H1 (cell line): Measurements from ENCODE around the gene CERKL. TPM values are rescaled to one million over a fixed set of nuclear protein-coding genes. Genes with fewer than 3 reads are reported as not detected.

Source experiments
- CTCF ChIA-PET: fragments of 300-600 bp; sonication (Branson Sonifier 250); formaldehyde crosslinking; loops from one replicate; lab custom pipeline; 2021; ENCODE audit not compliant: partially characterized antibody; lab: Charles Lee
- POLR2A ChIA-PET: fragments of 300-600 bp; sonication (Branson Sonifier 250); formaldehyde crosslinking; loops from one replicate; lab custom pipeline; 2021; ENCODE audit warnings: inconsistent platforms; ENCODE audit not compliant: partially characterized antibody; lab: Charles Lee
- DNase-seq, 2 experiments: peaks; one replicate each; pipeline versions ENCODE4 v3.0.0 to v3.0.0-alpha.2; 2010 to 2022; ENCODE audit warnings: low spot score in 2 of 2, low read depth in 1 of 2, mixed read lengths in 1 of 2
- FAIRE-seq: peaks from 2 replicates; lab custom pipeline; 2011; peaks lifted over from hg19 to GRCh38; lab: Jason Lieb, UNC
- H2AFZ ChIP-seq: 2 replicates; pipeline ENCODE4 v1.8.1; 2012; ENCODE audit warnings: low read length, inconsistent platforms
- H2AK5ac ChIP-seq: 2 replicates; pipeline ENCODE4 v1.6.1; 2013; ENCODE audit warnings: low read depth, low read length
- H2BK120ac ChIP-seq: replicated peaks from 2 replicates; pipeline ENCODE3; 2013; ENCODE audit warnings: low read depth, low read length, inconsistent platforms
- H2BK12ac ChIP-seq: 2 replicates; pipeline ENCODE4 v1.6.1; 2013; ENCODE audit warnings: low read depth, low read length
- H2BK15ac ChIP-seq: 2 replicates; pipeline ENCODE4 v1.6.1; 2013; ENCODE audit warnings: low read length
- H2BK20ac ChIP-seq: 2 replicates; pipeline ENCODE4 v1.6.1; 2013; ENCODE audit warnings: low read length
- H2BK5ac ChIP-seq: 2 replicates; pipeline ENCODE4 v1.6.1; 2013; ENCODE audit warnings: low read depth, low read length
- H3K14ac ChIP-seq: 2 replicates; pipeline ENCODE4 v1.6.1; 2013; ENCODE audit warnings: inconsistent platforms; ENCODE audit not compliant: insufficient read length
- H3K18ac ChIP-seq: 2 replicates; pipeline ENCODE4 v1.6.1; 2013; ENCODE audit warnings: low read length; ENCODE audit errors: extremely low read depth
- H3K23ac ChIP-seq: 2 replicates; pipeline ENCODE4 v1.6.1; 2013; ENCODE audit warnings: inconsistent platforms; ENCODE audit not compliant: insufficient read length
- H3K23me2 ChIP-seq: 2 replicates; pipeline ENCODE4 v1.6.1; 2013; ENCODE audit warnings: low read depth, low read length
- H3K27ac ChIP-seq: 2 replicates; pipeline ENCODE4 v1.6.1; 2011; ENCODE audit warnings: low read depth, low read length, inconsistent platforms
- H3K27me3 ChIP-seq, 4 experiments: replicated peaks in 1 of 4; 1 replicate in 1 of 4; 2 replicates in 3 of 4; pipeline versions ENCODE4 v1.6.1 to v1.8.1; 2011 to 2013; ENCODE audit warnings: low read length in 3 of 4, mild to moderate bottlenecking in 3 of 4, inconsistent platforms in 2 of 4, mixed read lengths in 2 of 4, moderate library complexity in 1 of 4; ENCODE audit not compliant: control insufficient read depth in 3 of 4, insufficient read depth in 3 of 4; ENCODE audit errors: extremely low read depth in 1 of 4
- H3K36me3 ChIP-seq, 4 experiments: 2 replicates each; pipeline versions ENCODE4 v1.6.1 to v1.8.1; 2011 to 2013; ENCODE audit warnings: mild to moderate bottlenecking in 4 of 4, low read length in 3 of 4, moderate library complexity in 2 of 4, control low read depth in 1 of 4, inconsistent platforms in 1 of 4; ENCODE audit not compliant: insufficient read depth in 4 of 4, control insufficient read depth in 2 of 4
- H3K4ac ChIP-seq: replicated peaks from 2 replicates; pipeline ENCODE3; 2013; ENCODE audit warnings: low read length, low read depth, mixed read lengths, inconsistent platforms; ENCODE audit not compliant: insufficient read length
- H3K4me1 ChIP-seq, 4 experiments: replicated peaks in 1 of 4; 1 replicate in 1 of 4; 2 replicates in 3 of 4; pipeline versions ENCODE4 v1.6.1 to v1.8.1; 2011 to 2013; ENCODE audit warnings: low read length in 3 of 4, inconsistent platforms in 2 of 4, mixed read lengths in 1 of 4; ENCODE audit not compliant: insufficient read depth in 4 of 4, control insufficient read depth in 3 of 4
- H3K4me2 ChIP-seq, 2 experiments: 2 replicates each; pipeline versions ENCODE4 v1.6.1 to v1.8.1; 2011 to 2013; ENCODE audit warnings: low read depth in 2 of 2, low read length in 2 of 2, control low read depth in 1 of 2, inconsistent platforms in 1 of 2, mild to moderate bottlenecking in 1 of 2; ENCODE audit not compliant: insufficient read depth in 1 of 2
- H3K4me3 ChIP-seq, 4 experiments: fragments of 200-600, 300-600 bp in 1 of 4; sonication (generic), shearing (Covaris generic), sonication (Bioruptor Twin) in 1 of 4; 2 replicates each; pipeline versions ENCODE4 v1.5.1 to v1.8.1; 2011 to 2016; ENCODE audit warnings: low read length in 4 of 4, low read depth in 3 of 4, control low read depth in 2 of 4, inconsistent platforms in 2 of 4, mild to moderate bottlenecking in 2 of 4, mixed read lengths in 1 of 4, moderate library complexity in 1 of 4; ENCODE audit not compliant: insufficient read depth in 2 of 4; ENCODE audit errors: extremely low read depth in 1 of 4
- H3K56ac ChIP-seq: replicated peaks from 2 replicates; pipeline ENCODE3; 2013; ENCODE audit warnings: low read depth, mild to moderate bottlenecking, mixed read lengths, low read length, inconsistent platforms; ENCODE audit not compliant: insufficient read length
- H3K79me1 ChIP-seq: 2 replicates; pipeline ENCODE4 v1.6.1; 2013; ENCODE audit warnings: low read depth, low read length, control low read depth
- H3K79me2 ChIP-seq, 2 experiments: 2 replicates each; pipeline versions ENCODE4 v1.6.1 to v1.8.1; 2012 to 2013; ENCODE audit warnings: low read length in 2 of 2, mild to moderate bottlenecking in 2 of 2, inconsistent platforms in 1 of 2; ENCODE audit not compliant: insufficient read depth in 2 of 2, control insufficient read depth in 1 of 2
- H3K9ac ChIP-seq, 4 experiments: replicated peaks in 1 of 4; 1 replicate in 1 of 4; 2 replicates in 3 of 4; pipeline versions ENCODE4 v1.6.1 to v1.8.1; 2011 to 2013; ENCODE audit warnings: low read depth in 3 of 4, low read length in 3 of 4, control low read depth in 2 of 4, mild to moderate bottlenecking in 2 of 4, moderate library complexity in 2 of 4, inconsistent platforms in 1 of 4; ENCODE audit errors: extremely low read depth in 1 of 4
- H3K9me3 ChIP-seq, 2 experiments: 2 replicates each; pipeline versions ENCODE4 v1.6.1 to v1.8.1; 2012 to 2013; ENCODE audit warnings: mild to moderate bottlenecking in 2 of 2, moderate library complexity in 2 of 2, control low read depth in 1 of 2, inconsistent platforms in 1 of 2, low read depth in 1 of 2, low read length in 1 of 2, mixed read lengths in 1 of 2; ENCODE audit not compliant: insufficient read depth in 2 of 2
- H4K20me1 ChIP-seq, 2 experiments: replicated peaks in 1 of 2; 2 replicates each; pipeline versions ENCODE3 to v1.8.1; 2011 to 2013; ENCODE audit warnings: inconsistent platforms in 2 of 2, low read length in 2 of 2, mild to moderate bottlenecking in 1 of 2; ENCODE audit not compliant: insufficient read depth in 2 of 2, control insufficient read depth in 1 of 2
- H4K5ac ChIP-seq: 2 replicates; pipeline ENCODE4 v1.6.1; 2013; ENCODE audit warnings: low read length, low read depth, mixed read lengths, inconsistent platforms; ENCODE audit not compliant: insufficient read length
- H4K8ac ChIP-seq: 2 replicates; pipeline ENCODE4 v1.8.0; 2013; ENCODE audit warnings: mild to moderate bottlenecking, moderate library complexity, low read length, inconsistent platforms; ENCODE audit not compliant: insufficient read depth; ENCODE audit errors: extremely low read depth
- H4K91ac ChIP-seq: replicated peaks from 2 replicates; pipeline ENCODE3; 2013; ENCODE audit warnings: low read length, mixed read lengths, inconsistent platforms; ENCODE audit not compliant: insufficient read length
- BACH1 ChIP-seq: IDR thresholded peaks from 2 replicates; pipeline ENCODE4 v1.6.1; 2012; ENCODE audit warnings: low read length, improper control_type of control experiment
- EGR1 ChIP-seq: IDR thresholded peaks from 2 replicates; pipeline ENCODE4 v1.6.1; 2011; ENCODE audit warnings: low read depth, low read length, borderline replicate concordance
- EZH2 ChIP-seq: fragments of 200-600 bp; sonication (generic); IDR thresholded peaks from 2 replicates; pipeline ENCODE4 v1.7.1; 2012; ENCODE audit warnings: low read depth, mild to moderate bottlenecking, moderate library complexity, low read length, inconsistent platforms; ENCODE audit not compliant: severe bottlenecking
- POU5F1 ChIP-seq: IDR thresholded peaks from 2 replicates; pipeline ENCODE4 v1.6.1; 2011; ENCODE audit warnings: low read depth, mild to moderate bottlenecking, low read length, moderate library complexity
- SUZ12 ChIP-seq: fragments of 200-600 bp; sonication (generic); IDR thresholded peaks from 2 replicates; pipeline ENCODE4 v1.6.1; 2012; ENCODE audit warnings: mild to moderate bottlenecking, inconsistent platforms, low read length, moderate library complexity, mixed read lengths
- TAF7 ChIP-seq: optimal IDR thresholded peaks from 2 replicates; pipeline ENCODE3; 2011; ENCODE audit warnings: low read depth, mild to moderate bottlenecking, inconsistent platforms, low read length, moderate library complexity, borderline replicate concordance
- WGBS, 2 experiments: shearing (Covaris generic) in 1 of 2; methylation state at CpG; one replicate each; pipeline versions ENCODE4 v1.1.6 to v1.1.7; 2013 to 2015; ENCODE audit warnings: low lambda C conversion rate in 2 of 2, mixed read lengths in 2 of 2, inconsistent platforms in 1 of 2, low coverage in 1 of 2, missing lambda C conversion rate in 1 of 2; ENCODE audit not compliant: insufficient replicate concordance in 2 of 2, insufficient coverage in 1 of 2, insufficient read length in 1 of 2; ENCODE audit errors: extremely low coverage in 1 of 2, missing lambda C conversion rate in 1 of 2; 5-methylcytosine and 5-hydroxymethylcytosine counted together
- polyA plus RNA-seq, 7 experiments: library from polyadenylated mRNA; depleted of rRNA in 3 of 7; stranded (reverse) in 5 of 7; unstranded in 2 of 7; fragments of >200 nt in 5 of 7; fragments of 200-250 nt in 2 of 7; gene quantifications; 1 replicate in 5 of 7; 2 replicates in 1 of 7; 4 replicates in 1 of 7; pipeline versions ENCODE4 v1.2.1 to v1.2.3, GENCODE V29; 2011 to 2013; ENCODE audit warnings: missing spikeins in 2 of 7, mixed read lengths in 2 of 7
- total RNA-seq: library from RNA; stranded (reverse); fragmentation: NEBNext Ultra II Directional; extraction: Animal tissue kit (Norgen Biotek cat#: 25700); gene quantifications from 2 replicates; pipeline ENCODE4 v1.2.1, GENCODE V29; 2021
- TF ChIP-seq, protein P1 (sequence below): IDR thresholded peaks from 2 replicates; pipeline ENCODE4 v1.6.1; 2012; ENCODE audit warnings: inconsistent platforms
- TF ChIP-seq, protein P2 (sequence below), 3 experiments: IDR thresholded peaks; 1 replicate in 2 of 3; 2 replicates in 1 of 3; pipeline versions ENCODE4 v1.5.1 to v1.6.1; 2011; ENCODE audit warnings: low read length in 3 of 3, mild to moderate bottlenecking in 3 of 3, inconsistent platforms in 2 of 3, low read depth in 1 of 3, moderate library complexity in 1 of 3; ENCODE audit not compliant: insufficient read depth in 1 of 3; ENCODE audit errors: control extremely low read depth in 1 of 3

CERKL gene
- total and polyA plus RNA-seq, 2 of the 8 experiments (the other 6 are each of a cell fraction or from before 2014, with no cell fraction given): 0.05 TPM; not detected in 1

DNA sequence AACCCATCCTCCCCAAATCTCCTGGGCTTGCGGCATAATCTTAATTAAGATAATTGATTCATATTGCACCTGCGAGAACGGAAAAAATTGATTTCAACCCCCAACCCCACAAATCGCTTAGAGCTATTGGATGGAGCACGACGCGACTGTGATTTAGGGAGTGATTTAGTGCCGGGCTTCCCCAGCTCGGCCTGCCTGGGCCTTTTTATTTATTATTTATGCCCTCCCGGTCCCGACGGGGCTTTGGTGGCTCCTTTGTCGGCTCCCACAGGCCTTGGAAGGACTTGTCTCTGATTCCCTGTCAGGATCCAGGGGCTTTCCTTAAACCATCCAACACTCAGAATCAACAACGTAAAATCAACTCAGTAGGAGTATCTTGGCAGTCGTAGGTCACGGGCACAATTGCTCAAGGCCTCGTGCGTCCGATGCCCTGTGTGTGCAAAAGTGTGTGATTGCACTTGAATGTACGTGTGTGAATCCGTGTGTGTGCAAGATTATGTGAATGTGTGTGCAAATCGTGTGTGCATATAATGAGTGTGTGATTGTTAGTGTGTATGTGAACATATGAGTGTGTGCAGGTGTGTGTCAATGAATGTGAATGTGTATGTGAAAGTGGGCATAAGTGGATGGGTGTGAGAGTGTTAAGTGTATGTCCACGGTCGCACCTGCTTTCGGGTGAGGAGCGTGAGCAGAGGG, 27.7 kb upstream of the CERKL start:
- peak overlapping the region; percentile 37 for H3K23ac ChIP-seq
- H2BK12ac ChIP-seq: peak overlapping the region; percentile 88; the same call in 1 of the 2 replicates
- H3K27me3 ChIP-seq: peaks cover 56 to 81% (median 68%) of the 10 kb centered on the region in 4 experiments
- peak overlapping the region; percentile 22 to 66 (median 39); a peak in 6 of 8 replicates for H3K4me3 ChIP-seq
- no peaks in the 10 kb centered on the region for H3K79me2 ChIP-seq
- no peak overlapping the region; the same call in 1 of the 2 replicates for H2BK15ac ChIP-seq
- H3K36me3 ChIP-seq: no peaks in the 10 kb centered on the region
- H4K91ac ChIP-seq: no peak overlapping the region
- H4K8ac ChIP-seq: no peak overlapping the region
- H3K14ac ChIP-seq: no peak overlapping the region
- peak overlapping the region; percentile 87 to 100 for H3K4me2 ChIP-seq
- WGBS, 2 experiments: 16% methylated on average over 26 of the region's 26 CpGs; no CpG with 5 or more reads in 1 of the 2 experiments
- no peak for FAIRE-seq
- no peak overlapping the region for H3K27ac ChIP-seq
- H4K20me1 ChIP-seq: peaks cover 14 to 31% of the 10 kb centered on the region in 2 experiments
- H3K9me3 ChIP-seq: no peaks in the 10 kb centered on the region
- no peaks in the 10 kb centered on the region for H3K79me1 ChIP-seq
- ChIA-PET POLR2A (interaction anchor here (1.4 to 2.2 kb wide), 2 partner anchors 27 kb away, joined by 3 to 12 read pairs; partner anchors contain the start of gene CERKL), CTCF (interaction anchor here (0.7 to 3.6 kb wide), 3 partner anchors 27 to 111 kb away, joined by 3 to 16 read pairs (median 3); partner anchors contain the start of gene CERKL)
- no peak overlapping the region for H2BK5ac ChIP-seq
- H4K5ac ChIP-seq: no peak overlapping the region
- peaks cover 14% of the 10 kb centered on the region; the same call in 1 of the 2 replicates for H3K23me2 ChIP-seq
- DNase-seq: no peak
- H3K18ac ChIP-seq: no peak overlapping the region
- H3K4ac ChIP-seq: no peak overlapping the region
- H2AFZ ChIP-seq: no peak overlapping the region
- H2BK20ac ChIP-seq: no peak overlapping the region
- no peak overlapping the region for H3K56ac ChIP-seq
- H3K9ac ChIP-seq: no peak overlapping the region; a peak in 1 of 7 replicates
- peak overlapping the region; percentile 97 for H2AK5ac ChIP-seq
- peaks cover 16 to 42% (median 23%) of the 10 kb centered on the region in 4 experiments for H3K4me1 ChIP-seq
- no peak overlapping the region for H2BK120ac ChIP-seq
- TF ChIP-seq POU5F1 (no peak), EGR1 (no peak), SUZ12 (peak; percentile 95), EZH2 (peak; percentile 94), BACH1 (no peak), TAF7 (no peak)
- TF ChIP-seq, protein P1, sequence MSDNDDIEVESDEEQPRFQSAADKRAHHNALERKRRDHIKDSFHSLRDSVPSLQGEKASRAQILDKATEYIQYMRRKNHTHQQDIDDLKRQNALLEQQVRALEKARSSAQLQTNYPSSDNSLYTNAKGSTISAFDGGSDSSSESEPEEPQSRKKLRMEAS: no peak
- TF ChIP-seq, protein P2, sequence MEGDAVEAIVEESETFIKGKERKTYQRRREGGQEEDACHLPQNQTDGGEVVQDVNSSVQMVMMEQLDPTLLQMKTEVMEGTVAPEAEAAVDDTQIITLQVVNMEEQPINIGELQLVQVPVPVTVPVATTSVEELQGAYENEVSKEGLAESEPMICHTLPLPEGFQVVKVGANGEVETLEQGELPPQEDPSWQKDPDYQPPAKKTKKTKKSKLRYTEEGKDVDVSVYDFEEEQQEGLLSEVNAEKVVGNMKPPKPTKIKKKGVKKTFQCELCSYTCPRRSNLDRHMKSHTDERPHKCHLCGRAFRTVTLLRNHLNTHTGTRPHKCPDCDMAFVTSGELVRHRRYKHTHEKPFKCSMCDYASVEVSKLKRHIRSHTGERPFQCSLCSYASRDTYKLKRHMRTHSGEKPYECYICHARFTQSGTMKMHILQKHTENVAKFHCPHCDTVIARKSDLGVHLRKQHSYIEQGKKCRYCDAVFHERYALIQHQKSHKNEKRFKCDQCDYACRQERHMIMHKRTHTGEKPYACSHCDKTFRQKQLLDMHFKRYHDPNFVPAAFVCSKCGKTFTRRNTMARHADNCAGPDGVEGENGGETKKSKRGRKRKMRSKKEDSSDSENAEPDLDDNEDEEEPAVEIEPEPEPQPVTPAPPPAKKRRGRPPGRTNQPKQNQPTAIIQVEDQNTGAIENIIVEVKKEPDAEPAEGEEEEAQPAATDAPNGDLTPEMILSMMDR (IDR thresholded peaks at IDR 0.05; ENCODE audit: control extremely low read depth in 1 of 3, insufficient read depth in 1 of 3, low read depth in 1 of 3, low read length in 3 of 3): no peak
